ENCODE data around the gene CAMKK1.

GRCh38 chr17:3864534-3864933 is 28.3 kb downstream of the CAMKK1 start:
- TF ChIP-seq CTCF (conservative IDR thresholded peaks at IDR 0.05): no peak
- TF ChIP-seq EZH2 (IDR thresholded peaks at IDR 0.05; ENCODE audit: low read depth): no peak
